K562 (cell line): ENCODE data around the gene LGALS8. TPM values are rescaled to one million over a fixed set of nuclear protein-coding genes. Genes with fewer than 3 reads are reported as not detected.

Experiments
- ARHGAP35 ChIP-seq: fragments of 450-650 bp; IDR thresholded peaks from 2 replicates; pipeline ENCODE4 v1.6.1; 2018; ENCODE audit not compliant: partially characterized antibody
- ATF3 ChIP-seq, 2 experiments: fragments of 450-650 bp in 1 of 2; sonication (generic) in 1 of 2; formaldehyde crosslinking in 1 of 2; IDR thresholded peaks in 1 of 2; conservative IDR thresholded peaks in 1 of 2; 2 replicates each; pipeline versions ENCODE4 v1.6.1 to v1.8.1; 2016 to 2023; ENCODE audit warnings: mild to moderate bottlenecking in 2 of 2, moderate library complexity in 2 of 2, inconsistent platforms in 1 of 2, missing genetic modification reagents in 1 of 2
- CBX1 ChIP-seq: sonication (generic); IDR thresholded peaks from 2 replicates; pipeline ENCODE4 v1.6.1; 2016; ENCODE audit warnings: antibody characterized with exemption, low read depth, mild to moderate bottlenecking
- CREB5 ChIP-seq: fragments of 250-450 bp; sonication (Bioruptor Pico); IDR thresholded peaks from 2 replicates; pipeline ENCODE4 v1.5.0; 2020; ENCODE audit warnings: mild to moderate bottlenecking
- DACH1 ChIP-seq: fragments of 450-650 bp; IDR thresholded peaks from 2 replicates; pipeline ENCODE4 v1.6.1; 2018; ENCODE audit not compliant: partially characterized antibody
- ELF2 ChIP-seq: fragments of 250-450 bp; sonication (Bioruptor Pico); IDR thresholded peaks from 2 replicates; pipeline ENCODE4 v1.5.0; 2021; ENCODE audit warnings: mild to moderate bottlenecking
- GTF2B ChIP-seq: IDR thresholded peaks from 2 replicates; pipeline ENCODE4 v1.6.1; 2011; ENCODE audit not compliant: insufficient read length; ENCODE audit errors: extremely low read depth
- HMBOX1 ChIP-seq: sonication (generic); IDR thresholded peaks from 2 replicates; pipeline ENCODE4 v1.6.1; 2016
- IRF2 ChIP-seq: sonication (generic); formaldehyde crosslinking; IDR thresholded peaks from 2 replicates; pipeline ENCODE4 v1.8.1; 2022; ENCODE audit warnings: mild to moderate bottlenecking, missing genetic modification reagents
- PHTF2 ChIP-seq: fragments of 250-450 bp; sonication (Bioruptor Pico); IDR thresholded peaks from 2 replicates; pipeline ENCODE4 v1.5.0; 2021; ENCODE audit warnings: mild to moderate bottlenecking
- POLR2H ChIP-seq: IDR thresholded peaks from 2 replicates; pipeline ENCODE4 v1.6.1; 2016; ENCODE audit warnings: missing genetic modification characterization, low read depth, mild to moderate bottlenecking, control low read depth, missing compliant biosample characterization, moderate library complexity
- RAD51 ChIP-seq: fragments of 450-650 bp; IDR thresholded peaks from 2 replicates; pipeline ENCODE4 v1.7.1; 2016; ENCODE audit warnings: low read depth, mild to moderate bottlenecking, borderline replicate concordance
- RCOR1 ChIP-seq, 2 experiments: IDR thresholded peaks; 2 replicates each; pipeline ENCODE4 v1.6.1; 2012; ENCODE audit warnings: low read depth in 2 of 2, low read length in 2 of 2, borderline replicate concordance in 1 of 2, improper control_type of control experiment in 1 of 2
- SIN3B ChIP-seq: fragments of 450-650 bp; IDR thresholded peaks from 2 replicates; pipeline ENCODE4 v1.6.1; 2017; ENCODE audit warnings: low read depth, mild to moderate bottlenecking, moderate library complexity
- SMAD1 ChIP-seq: fragments of 150-350 bp; IDR thresholded peaks from 2 replicates; pipeline ENCODE4 v1.6.1; 2014; ENCODE audit warnings: low read length, low read depth; ENCODE audit not compliant: partially characterized antibody
- STAT5B ChIP-seq: fragments of 250-450 bp; sonication (Bioruptor Pico); IDR thresholded peaks from 2 replicates; pipeline ENCODE4 v1.8.0; 2021; ENCODE audit warnings: mild to moderate bottlenecking, inconsistent platforms
- ZHX1 ChIP-seq: fragments of 150-350 bp; conservative IDR thresholded peaks from 2 replicates; pipeline ENCODE4 v1.6.1; 2014; ENCODE audit warnings: low read length
- ZSCAN29 ChIP-seq: fragments of 450-650 bp; IDR thresholded peaks from 2 replicates; pipeline ENCODE4 v1.6.1; 2017
- polyA plus RNA-seq, 8 experiments: library from polyadenylated mRNA; depleted of rRNA in 4 of 8; stranded (reverse) in 5 of 8; unstranded in 3 of 8; fragments of >200 nt; fragmentation: Nextera tagmentation in 2 of 8; fragmentation: Illumina TruSeq in 1 of 8; extraction: Ambion mirVana in 2 of 8; extraction: Trizol in 1 of 8; gene quantifications; 2 replicates each; pipeline versions ENCODE4 v1.2.1 to v1.2.3, GENCODE V29; 2011 to 2014; ENCODE audit warnings: inconsistent platforms in 1 of 8, missing spikeins in 1 of 8
- total RNA-seq, 7 experiments: library from RNA; depleted of rRNA in 6 of 7; stranded (reverse); fragments of >200 nt in 6 of 7; fragmentation: Illumina TruSeq in 2 of 7; extraction: Trizol in 2 of 7; gene quantifications; 2 replicates each; pipeline versions ENCODE4 v1.2.1 to v1.2.3, GENCODE V29; 2011 to 2021; ENCODE audit warnings: low replicate concordance in 1 of 7

The LGALS8 gene
- total and polyA plus RNA-seq, 9 of the 15 experiments (the other 6 are each of a cell fraction or from before 2014, with no cell fraction given) = 57.4 to 87.7 (median 70.3) TPM

- no peak for TF ChIP-seq STAT5B (CRISPR knock-in tag)
- no peak for TF ChIP-seq PHTF2 (CRISPR knock-in tag)
- TF ChIP-seq GTF2B = no peak
- 0 out of 2 replicates have a peak, but pooled peaks have one; percentile 32 for TF ChIP-seq SIN3B
- no peak for TF ChIP-seq HMBOX1
- no peak for TF ChIP-seq IRF2 (CRISPR knock-in tag)
- TF ChIP-seq DACH1 = no peak
- TF ChIP-seq ARHGAP35 = no peak
- 0 out of 2 replicates have a peak, but pooled peaks have one; percentile 55 for TF ChIP-seq ELF2
- TF ChIP-seq RCOR1 (IDR thresholded peaks at IDR 0.05; ENCODE audit: borderline replicate concordance in 1 of 2, low read depth in 2 of 2, low read length in 2 of 2) = peak in 1 of 2 experiments; percentile 48; a peak in 2 of 4 replicates
- TF ChIP-seq CBX1 = no peak; the same call in 1 of the 2 replicates
- peak; percentile 96 for TF ChIP-seq RAD51
- TF ChIP-seq ZSCAN29 = no peak
- peak; percentile 60; the same call in 1 of the 2 replicates for TF ChIP-seq ATF3 (IDR thresholded peaks at IDR 0.05)
- 0 out of 2 replicates have a peak, but pooled peaks have one; percentile 60 for TF ChIP-seq ATF3 (CRISPR knock-in tag; conservative IDR thresholded peaks at IDR 0.05)
- no peak for TF ChIP-seq CREB5 (CRISPR knock-in tag)
- TF ChIP-seq ZHX1 = no peak
- TF ChIP-seq SMAD1 = no peak
- TF ChIP-seq POLR2H (tag) = peak; percentile 66; the same call in 1 of the 2 replicates
Observed at GRCh38 chr1:236524142-236524894, 536 bp downstream of the LGALS8 start (continued).
